ENCODE data around the gene TMEM165. TPM values are rescaled to one million over a fixed set of nuclear protein-coding genes. Genes with fewer than 3 reads are reported as not detected.
A peak's percentile ranks its signal among the peaks of the same experiment; 100 is the strongest.
"Not testable (repeated sequence)": the region's sequence is repeated elsewhere in the genome, so short reads cannot be mapped to it uniquely, and the experiment has no call there.

Gene TMEM165
- total and polyA plus RNA-seq, 2 donors from 2014 or later: 43.2 to 114 TPM

GRCh38 chr4:55359397-55359916, 36.3 kb upstream of the TMEM165 start:
- H3K36me3 ChIP-seq (ENCODE audit: control insufficient read depth in 2 of 3, insufficient read depth in 3 of 3, low read length in 3 of 3): no peaks in the 10 kb centered on the region
- H3K4me3 ChIP-seq (ENCODE audit: low read length in 3 of 3): no peak overlapping the region
- H3K27me3 ChIP-seq (ENCODE audit: control insufficient read depth, insufficient read depth, low read length): no peaks in the 10 kb centered on the region
- peak overlapping the region in 1 of 2 donors; percentile 37 for H3K27ac ChIP-seq (ENCODE audit: low read depth in 2 of 2, low read length in 2 of 2)
- TF ChIP-seq CTCF (IDR thresholded peaks at IDR 0.05; ENCODE audit: borderline replicate concordance, extremely low read depth, insufficient read depth): no peak
- FAIRE-seq (no peak), DNase-seq (no peak)
- no peaks in the 10 kb centered on the region for H3K9me3 ChIP-seq (ENCODE audit: control insufficient read depth in 2 of 3, insufficient read depth in 1 of 3, low read length in 3 of 3)
- H3K4me1 ChIP-seq (ENCODE audit: control insufficient read depth in 2 of 3, insufficient read depth in 2 of 3, low read depth in 1 of 3, low read length in 3 of 3): peaks cover 0 to 5% (median 3%) of the 10 kb centered on the region in 3 donors
- intact Hi-C loops (cut with DNase I): no loop called here
- no peak overlapping the region for H3K9ac ChIP-seq (ENCODE audit: low read length in 3 of 3)

GRCh38 chr4:55362938-55363337, 32.8 kb upstream of the TMEM165 start:
- H3K9ac ChIP-seq (ENCODE audit: low read length in 3 of 3); H3K36me3 ChIP-seq (ENCODE audit: control insufficient read depth in 2 of 3, insufficient read depth in 3 of 3, low read length in 3 of 3); H3K4me3 ChIP-seq (ENCODE audit: low read length in 3 of 3); H3K27me3 ChIP-seq (ENCODE audit: control insufficient read depth, insufficient read depth, low read length); H3K27ac ChIP-seq (ENCODE audit: low read depth in 2 of 2, low read length in 2 of 2); H3K9me3 ChIP-seq (ENCODE audit: control insufficient read depth in 2 of 3, insufficient read depth in 1 of 3, low read length in 3 of 3); intact Hi-C loops (cut with DNase I); DNase-seq; H3K4me1 ChIP-seq (ENCODE audit: control insufficient read depth in 2 of 3, insufficient read depth in 2 of 3, low read depth in 1 of 3, low read length in 3 of 3); FAIRE-seq: not testable (repeated sequence)

GRCh38 chr4:55363691-55364351, 31.9 kb upstream of the TMEM165 start:
- TF ChIP-seq CTCF (IDR thresholded peaks at IDR 0.05; ENCODE audit: borderline replicate concordance, extremely low read depth, insufficient read depth): no peak
- H3K4me1 ChIP-seq (ENCODE audit: control insufficient read depth in 2 of 3, insufficient read depth in 2 of 3, low read depth in 1 of 3, low read length in 3 of 3): peaks cover 0 to 5% (median 5%) of the 10 kb centered on the region in 3 donors
- no peaks in the 10 kb centered on the region for H3K9me3 ChIP-seq (ENCODE audit: control insufficient read depth in 2 of 3, insufficient read depth in 1 of 3, low read length in 3 of 3)
- H3K27me3 ChIP-seq (ENCODE audit: control insufficient read depth, insufficient read depth, low read length): no peaks in the 10 kb centered on the region
- FAIRE-seq: no peak
- no peak overlapping the region for H3K27ac ChIP-seq (ENCODE audit: low read depth in 2 of 2, low read length in 2 of 2)
- no peaks in the 10 kb centered on the region for H3K36me3 ChIP-seq (ENCODE audit: control insufficient read depth in 2 of 3, insufficient read depth in 3 of 3, low read length in 3 of 3)
- DNase-seq: peak in 4 of 5 donors; percentile 28 to 70 (median 53)
- H3K4me3 ChIP-seq (ENCODE audit: low read length in 3 of 3): no peak overlapping the region
- intact Hi-C loops (cut with DNase I): no loop called here
- no peak overlapping the region for H3K9ac ChIP-seq (ENCODE audit: low read length in 3 of 3)

- no peak for TF ChIP-seq CTCF (IDR thresholded peaks at IDR 0.05; ENCODE audit: borderline replicate concordance, extremely low read depth, insufficient read depth)
- Histone ChIP-seq H3K27me3 (ENCODE audit: control insufficient read depth, insufficient read depth, low read length) (no peaks in the 10 kb centered on the region), H3K9me3 (ENCODE audit: control insufficient read depth in 2 of 3, insufficient read depth in 1 of 3, low read length in 3 of 3) (no peaks in the 10 kb centered on the region), H3K4me1 (ENCODE audit: control insufficient read depth in 2 of 3, insufficient read depth in 2 of 3, low read depth in 1 of 3, low read length in 3 of 3) (peaks cover 0 to 5% (median 5%) of the 10 kb centered on the region in 3 donors), H3K9ac (ENCODE audit: low read length in 3 of 3) (no peak overlapping the region), H3K36me3 (ENCODE audit: control insufficient read depth in 2 of 3, insufficient read depth in 3 of 3, low read length in 3 of 3) (no peaks in the 10 kb centered on the region), H3K27ac (ENCODE audit: low read depth in 2 of 2, low read length in 2 of 2) (no peak overlapping the region), H3K4me3 (ENCODE audit: low read length in 3 of 3) (no peak overlapping the region)
- FAIRE-seq: no peak
- intact Hi-C loops (cut with DNase I): no loop called here
- DNase-seq: no peak
Measured at GRCh38 chr4:55364691-55365344, 30.9 kb upstream of the TMEM165 start.
